ENCODE results near the gene TYRP1.

The TYRP1 gene

DNA sequence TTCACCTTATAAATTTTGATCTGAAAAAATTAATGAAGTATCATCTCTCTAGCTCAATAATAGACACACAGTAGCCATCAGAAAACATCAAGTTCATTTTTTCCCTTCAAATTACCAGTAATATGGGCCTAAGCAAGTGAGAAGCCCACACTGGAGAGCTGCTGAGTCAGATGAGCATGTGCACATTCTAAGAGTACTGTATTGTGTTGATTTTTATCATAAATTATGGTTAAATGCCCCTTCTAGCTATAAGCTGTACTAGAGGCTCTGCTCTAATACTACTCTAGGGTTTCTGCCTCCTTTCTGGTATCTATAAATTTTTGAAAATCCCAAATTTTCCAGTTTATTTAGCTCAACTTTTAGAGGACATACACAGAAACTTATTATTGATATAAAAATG is 42.1 kb upstream of the TYRP1 start:
- H3K27me3 ChIP-seq (ENCODE audit: control insufficient read depth, low read length) = no peaks in the 10 kb centered on the region
- no peaks in the 10 kb centered on the region for H3K9me3 ChIP-seq (ENCODE audit: control insufficient read depth, insufficient read depth, low read length)
- no peaks in the 10 kb centered on the region for H4K20me1 ChIP-seq (ENCODE audit: control insufficient read depth, insufficient read depth, low read depth, low read length)
- TF ChIP-seq EZH2phosphoT487 (IDR thresholded peaks at IDR 0.05; ENCODE audit: borderline replicate concordance, low read length) = no peak
- TF ChIP-seq, protein P1, sequence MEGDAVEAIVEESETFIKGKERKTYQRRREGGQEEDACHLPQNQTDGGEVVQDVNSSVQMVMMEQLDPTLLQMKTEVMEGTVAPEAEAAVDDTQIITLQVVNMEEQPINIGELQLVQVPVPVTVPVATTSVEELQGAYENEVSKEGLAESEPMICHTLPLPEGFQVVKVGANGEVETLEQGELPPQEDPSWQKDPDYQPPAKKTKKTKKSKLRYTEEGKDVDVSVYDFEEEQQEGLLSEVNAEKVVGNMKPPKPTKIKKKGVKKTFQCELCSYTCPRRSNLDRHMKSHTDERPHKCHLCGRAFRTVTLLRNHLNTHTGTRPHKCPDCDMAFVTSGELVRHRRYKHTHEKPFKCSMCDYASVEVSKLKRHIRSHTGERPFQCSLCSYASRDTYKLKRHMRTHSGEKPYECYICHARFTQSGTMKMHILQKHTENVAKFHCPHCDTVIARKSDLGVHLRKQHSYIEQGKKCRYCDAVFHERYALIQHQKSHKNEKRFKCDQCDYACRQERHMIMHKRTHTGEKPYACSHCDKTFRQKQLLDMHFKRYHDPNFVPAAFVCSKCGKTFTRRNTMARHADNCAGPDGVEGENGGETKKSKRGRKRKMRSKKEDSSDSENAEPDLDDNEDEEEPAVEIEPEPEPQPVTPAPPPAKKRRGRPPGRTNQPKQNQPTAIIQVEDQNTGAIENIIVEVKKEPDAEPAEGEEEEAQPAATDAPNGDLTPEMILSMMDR (IDR thresholded peaks at IDR 0.05; ENCODE audit: low read depth, low read length, poor library complexity, severe bottlenecking) = no peak
- H3K4me1 ChIP-seq (ENCODE audit: control insufficient read depth, low read length) = no peaks in the 10 kb centered on the region
- H3K27ac ChIP-seq (ENCODE audit: low read depth, low read length) = no peak overlapping the region
- no peak overlapping the region for H3K4me3 ChIP-seq (ENCODE audit: low read length)
- H3K9me2 ChIP-seq (replicated peaks; ENCODE audit: control insufficient read depth, low read length) = no peaks in the 10 kb centered on the region
- no peak overlapping the region for H3K4me2 ChIP-seq (ENCODE audit: low read length)
- H3F3A ChIP-seq (ENCODE audit: control insufficient read depth, insufficient read depth) = no peaks in the 10 kb centered on the region
- no peaks in the 10 kb centered on the region for H3K36me3 ChIP-seq (ENCODE audit: control insufficient read depth, low read length)
- H3K79me2 ChIP-seq (ENCODE audit: control insufficient read depth, low read length) = no peaks in the 10 kb centered on the region

DNA sequence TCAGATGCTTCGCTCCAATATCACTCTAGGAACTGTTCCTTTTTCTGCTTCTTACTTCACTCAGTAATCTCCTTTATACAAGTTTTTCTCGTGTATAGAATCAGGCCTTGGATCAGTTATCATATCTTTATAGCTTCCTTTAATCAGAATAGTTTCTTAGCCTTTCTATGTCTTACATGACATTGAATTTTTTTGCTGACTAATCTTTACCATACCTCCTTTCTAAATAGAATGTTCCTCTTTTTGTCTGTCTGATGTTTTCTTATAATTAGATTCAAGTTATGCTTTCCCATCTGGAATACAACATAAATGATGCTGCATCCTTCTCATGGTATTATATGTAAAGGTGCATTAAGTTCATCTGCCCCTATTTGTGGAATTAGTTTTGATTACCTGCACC is 40.2 kb upstream of the TYRP1 start:
- no peaks in the 10 kb centered on the region for H3K9me2 ChIP-seq (replicated peaks; ENCODE audit: control insufficient read depth, low read length)
- H3K27me3 ChIP-seq (ENCODE audit: control insufficient read depth, low read length) = no peaks in the 10 kb centered on the region
- no peaks in the 10 kb centered on the region for H4K20me1 ChIP-seq (ENCODE audit: control insufficient read depth, insufficient read depth, low read depth, low read length)
- H3K4me1 ChIP-seq (ENCODE audit: control insufficient read depth, low read length) = no peaks in the 10 kb centered on the region
- H3K36me3 ChIP-seq (ENCODE audit: control insufficient read depth, low read length) = no peaks in the 10 kb centered on the region
- no peaks in the 10 kb centered on the region for H3K79me2 ChIP-seq (ENCODE audit: control insufficient read depth, low read length)
- H3K9me3 ChIP-seq (ENCODE audit: control insufficient read depth, insufficient read depth, low read length) = no peaks in the 10 kb centered on the region
- no peak overlapping the region for H3K4me3 ChIP-seq (ENCODE audit: low read length)
- TF ChIP-seq, protein P1 (IDR thresholded peaks at IDR 0.05; ENCODE audit: low read depth, low read length, poor library complexity, severe bottlenecking) = no peak
- TF ChIP-seq EZH2phosphoT487 (IDR thresholded peaks at IDR 0.05; ENCODE audit: borderline replicate concordance, low read length) = no peak
- H3F3A ChIP-seq (ENCODE audit: control insufficient read depth, insufficient read depth) = no peaks in the 10 kb centered on the region
- H3K27ac ChIP-seq (ENCODE audit: low read depth, low read length) = no peak overlapping the region
- H3K4me2 ChIP-seq (ENCODE audit: low read length) = no peak overlapping the region

DNA sequence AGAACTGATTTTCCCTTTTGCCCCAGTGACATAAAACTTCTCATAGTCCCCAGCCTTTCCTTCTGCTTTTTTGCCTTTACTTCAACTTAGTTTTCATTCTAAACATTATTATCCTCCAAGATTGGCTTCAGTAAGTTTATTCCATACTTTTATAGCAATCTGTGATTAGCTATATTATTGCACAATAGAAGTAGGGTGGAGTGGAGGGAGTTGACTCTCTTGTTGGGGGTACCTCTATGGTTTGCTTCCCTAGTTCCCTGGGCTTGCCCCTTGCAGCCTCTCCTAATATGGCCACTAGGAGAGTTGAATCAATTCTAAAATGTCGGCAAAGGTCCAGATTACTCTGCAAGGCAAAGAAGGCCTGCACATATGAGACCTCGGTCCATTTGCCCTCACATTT is 36.4 kb upstream of the TYRP1 start:
- Histone ChIP-seq H3K4me2 (ENCODE audit: low read length) (no peak overlapping the region), H3K4me3 (ENCODE audit: low read length) (no peak overlapping the region), H3K4me1 (ENCODE audit: control insufficient read depth, low read length) (no peaks in the 10 kb centered on the region), H4K20me1 (ENCODE audit: control insufficient read depth, insufficient read depth, low read depth, low read length) (no peaks in the 10 kb centered on the region), H3K27me3 (ENCODE audit: control insufficient read depth, low read length) (no peaks in the 10 kb centered on the region), H3K9me3 (ENCODE audit: control insufficient read depth, insufficient read depth, low read length) (no peaks in the 10 kb centered on the region), H3K27ac (ENCODE audit: low read depth, low read length) (no peak overlapping the region), H3K9me2 (replicated peaks; ENCODE audit: control insufficient read depth, low read length) (no peaks in the 10 kb centered on the region), H3K36me3 (ENCODE audit: control insufficient read depth, low read length) (no peaks in the 10 kb centered on the region), H3F3A (ENCODE audit: control insufficient read depth, insufficient read depth) (no peaks in the 10 kb centered on the region), H3K79me2 (ENCODE audit: control insufficient read depth, low read length) (no peaks in the 10 kb centered on the region)
- TF ChIP-seq EZH2phosphoT487 (IDR thresholded peaks at IDR 0.05; ENCODE audit: borderline replicate concordance, low read length) = no peak
- TF ChIP-seq, protein P1 (IDR thresholded peaks at IDR 0.05; ENCODE audit: low read depth, low read length, poor library complexity, severe bottlenecking) = no peak

DNA sequence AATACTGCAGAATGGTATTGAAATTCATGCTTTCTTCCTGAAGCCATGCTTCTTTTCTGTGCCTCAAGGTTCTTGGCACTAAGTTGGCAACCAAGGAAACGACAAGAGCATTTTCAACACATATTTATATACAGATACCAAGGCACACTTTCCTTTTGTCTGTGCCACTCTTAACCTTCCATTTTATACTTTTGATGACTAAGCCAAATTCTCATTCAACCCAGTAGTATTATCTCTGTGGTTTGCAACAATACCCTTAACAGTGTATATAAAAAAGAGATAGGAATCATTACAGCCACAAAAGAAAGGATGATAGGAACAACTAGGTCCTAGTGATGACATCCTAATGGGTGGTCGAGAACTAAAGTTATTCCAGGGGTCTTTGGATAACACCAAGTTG is 36.0 kb upstream of the TYRP1 start:
- Histone ChIP-seq H3K4me3 (ENCODE audit: low read length) (no peak overlapping the region), H3K27me3 (ENCODE audit: control insufficient read depth, low read length) (no peaks in the 10 kb centered on the region), H3K9me3 (ENCODE audit: control insufficient read depth, insufficient read depth, low read length) (no peaks in the 10 kb centered on the region), H3K4me2 (ENCODE audit: low read length) (no peak overlapping the region), H3K4me1 (ENCODE audit: control insufficient read depth, low read length) (no peaks in the 10 kb centered on the region), H3K36me3 (ENCODE audit: control insufficient read depth, low read length) (no peaks in the 10 kb centered on the region), H3K79me2 (ENCODE audit: control insufficient read depth, low read length) (no peaks in the 10 kb centered on the region), H4K20me1 (ENCODE audit: control insufficient read depth, insufficient read depth, low read depth, low read length) (no peaks in the 10 kb centered on the region), H3K9me2 (replicated peaks; ENCODE audit: control insufficient read depth, low read length) (no peaks in the 10 kb centered on the region), H3F3A (ENCODE audit: control insufficient read depth, insufficient read depth) (no peaks in the 10 kb centered on the region), H3K27ac (ENCODE audit: low read depth, low read length) (no peak overlapping the region)
- TF ChIP-seq, protein P1 (IDR thresholded peaks at IDR 0.05; ENCODE audit: low read depth, low read length, poor library complexity, severe bottlenecking) = no peak
- no peak for TF ChIP-seq EZH2phosphoT487 (IDR thresholded peaks at IDR 0.05; ENCODE audit: borderline replicate concordance, low read length)
